Endothelial cell of umbilical vein (primary cell): ENCODE results near the gene RASAL1. TPM values are rescaled to one million over a fixed set of nuclear protein-coding genes. Genes with fewer than 3 reads are reported as not detected.

ENCODE experiments used
- BruUV-seq: library from RNA; stranded (reverse); fragments of 400-500 nt; replicated peaks from 2 replicates; lab custom pipeline; 2021; lab: Mats Ljungman, UMichigan
- CTCF ChIA-PET: fragments of 300-600, 350-600 bp; sonication (Branson Sonifier 250); formaldehyde crosslinking; loops from one replicate; lab custom pipeline; 2021; ENCODE audit warnings: antibody characterized with exemption, inconsistent platforms; lab: Charles Lee
- POLR2A ChIA-PET: fragments of 300-600, 350-600 bp; sonication (Branson Sonifier 250); formaldehyde crosslinking; loops from one replicate; lab custom pipeline; 2021; ENCODE audit warnings: antibody characterized with exemption, inconsistent platforms; lab: Charles Lee
- DNase-seq: peaks from one replicate; pipeline ENCODE4 v3.0.0-alpha.2; 2011; ENCODE audit warnings: low read depth, low spot score
- FAIRE-seq: peaks from 2 replicates; lab custom pipeline; 2011; peaks lifted over from hg19 to GRCh38; lab: Jason Lieb, UNC
- H2AFZ ChIP-seq: 2 replicates; pipeline ENCODE4 v1.6.0; 2012; ENCODE audit warnings: low read depth, low read length, control low read depth, inconsistent platforms
- H3K27ac ChIP-seq: 2 replicates; pipeline ENCODE4 v1.5.1; 2011; ENCODE audit warnings: low read depth, mild to moderate bottlenecking, control low read depth, low read length, moderate library complexity; ENCODE audit not compliant: insufficient read depth
- H3K27me3 ChIP-seq, 2 experiments: 2 replicates each; pipeline versions ENCODE4 v1.6.0 to v1.6.1; 2011; ENCODE audit warnings: low read length in 2 of 2, mixed read lengths in 1 of 2; ENCODE audit not compliant: control insufficient read depth in 2 of 2, insufficient read depth in 2 of 2
- H3K36me3 ChIP-seq, 2 experiments: 2 replicates in 1 of 2; 3 replicates in 1 of 2; pipeline ENCODE4 v1.5.1; 2011; ENCODE audit warnings: low read length in 2 of 2, mild to moderate bottlenecking in 1 of 2, moderate library complexity in 1 of 2; ENCODE audit not compliant: control insufficient read depth in 2 of 2, insufficient read depth in 2 of 2; ENCODE audit errors: extremely low read depth in 1 of 2
- H3K4me1 ChIP-seq: 3 replicates; pipeline ENCODE4 v1.5.1; 2011; ENCODE audit warnings: mild to moderate bottlenecking, low read length; ENCODE audit not compliant: control insufficient read depth, insufficient read depth; ENCODE audit errors: extremely low read depth
- H3K4me2 ChIP-seq: 2 replicates; pipeline ENCODE4 v1.6.1; 2011; ENCODE audit warnings: low read length, control low read depth, mixed read lengths; ENCODE audit not compliant: insufficient read depth
- H3K4me3 ChIP-seq, 3 experiments: fragments of 200-600 bp in 1 of 3; sonication (generic), shearing (Covaris generic) in 1 of 3; replicated peaks in 1 of 3; 2 replicates each; pipeline ENCODE4 v1.5.1; 2011 to 2016; ENCODE audit warnings: control low read depth in 3 of 3, low read length in 3 of 3, mild to moderate bottlenecking in 2 of 3, inconsistent platforms in 1 of 3, low read depth in 1 of 3, moderate library complexity in 1 of 3; ENCODE audit not compliant: insufficient read depth in 1 of 3
- H3K79me2 ChIP-seq: 2 replicates; pipeline ENCODE4 v1.6.0; 2012; ENCODE audit warnings: low read length, inconsistent platforms; ENCODE audit not compliant: control insufficient read depth, insufficient read depth
- H3K9ac ChIP-seq: replicated peaks from 2 replicates; pipeline ENCODE3; 2011; ENCODE audit warnings: low read length, control low read depth; ENCODE audit not compliant: insufficient read depth; ENCODE audit errors: extremely low read depth
- H3K9me1 ChIP-seq: replicated peaks from 3 replicates; pipeline ENCODE4 v1.6.0; 2011; ENCODE audit warnings: mild to moderate bottlenecking, low read length; ENCODE audit not compliant: control insufficient read depth, insufficient read depth; ENCODE audit errors: extremely low read depth
- H3K9me3 ChIP-seq: replicated peaks from 2 replicates; pipeline ENCODE4 v1.5.1; 2012; ENCODE audit warnings: low read length, inconsistent platforms; ENCODE audit not compliant: control insufficient read depth, insufficient read depth
- H4K20me1 ChIP-seq: replicated peaks from 2 replicates; pipeline ENCODE3; 2011; ENCODE audit warnings: mild to moderate bottlenecking, low read length; ENCODE audit not compliant: control insufficient read depth, insufficient read depth; ENCODE audit errors: extremely low read depth
- EZH2 ChIP-seq: IDR thresholded peaks from 2 replicates; pipeline ENCODE4 v1.6.1; 2012; ENCODE audit warnings: borderline replicate concordance, low read depth, mild to moderate bottlenecking, moderate library complexity, low read length, inconsistent platforms; ENCODE audit not compliant: severe bottlenecking
- FOS ChIP-seq: IDR thresholded peaks from 2 replicates; pipeline ENCODE4 v1.6.1; 2011; ENCODE audit warnings: mild to moderate bottlenecking, low read length, moderate library complexity, borderline replicate concordance; ENCODE audit not compliant: insufficient read depth
- GATA2 ChIP-seq: IDR thresholded peaks from 2 replicates; pipeline ENCODE4 v1.7.0; 2011; ENCODE audit warnings: low read depth, mild to moderate bottlenecking, moderate library complexity, mixed read lengths, low read length; ENCODE audit not compliant: insufficient read length, insufficient read depth
- JUN ChIP-seq: IDR thresholded peaks from 2 replicates; pipeline ENCODE4 v1.6.1; 2011; ENCODE audit warnings: borderline replicate concordance, low read depth; ENCODE audit not compliant: insufficient read length, insufficient read depth
- MYC ChIP-seq: IDR thresholded peaks from one replicate; pipeline ENCODE4 v1.6.1; 2011; ENCODE audit warnings: mild to moderate bottlenecking, low read depth, low read length
- POLR2A ChIP-seq: IDR thresholded peaks from 2 replicates; pipeline ENCODE4 v1.6.1; 2012; ENCODE audit warnings: low read depth, mild to moderate bottlenecking, control low read depth, low read length
- POLR2AphosphoS5 ChIP-seq: IDR thresholded peaks from 2 replicates; pipeline ENCODE4 v1.6.1; 2012; ENCODE audit warnings: low read depth, mild to moderate bottlenecking, control low read depth, low read length, moderate library complexity; ENCODE audit not compliant: insufficient read depth
- dilution Hi-C: fragments of 300-500 bp; cut with MboI; formaldehyde crosslinking; loops from one replicate; pipeline ENCODE4 v1.15.0; 2019; ENCODE audit warnings: low sequenced_read_pairs; ENCODE audit not compliant: extremely low pct_ligation_motif_present
- intact Hi-C: fragments of 100-400 bp; cut with micrococcal nuclease; formaldehyde crosslinking; loops from one replicate; pipeline ENCODE4 v1.10.0; 2022
- polyA plus RNA-seq, 4 experiments: library from polyadenylated mRNA; depleted of rRNA in 3 of 4; stranded (reverse) in 3 of 4; unstranded in 1 of 4; fragments of >200 nt; gene quantifications; 2 replicates each; pipeline versions ENCODE4 v1.2.1 to v1.2.3, GENCODE V29; 2011 to 2012; ENCODE audit warnings: missing spikeins in 1 of 4
- total RNA-seq: library from RNA; stranded (reverse); gene quantifications from 2 replicates; pipeline ENCODE4 v1.2.3, GENCODE V29; 2021
- TF ChIP-seq, protein P1 (sequence below): IDR thresholded peaks from 2 replicates; pipeline ENCODE4 v1.6.1; 2011; ENCODE audit not compliant: insufficient read depth, insufficient read length
- TF ChIP-seq, protein P2 (sequence below), 2 donors: IDR thresholded peaks; 1 replicate in 1 of 2; 2 replicates in 1 of 2; pipeline ENCODE4 v1.5.1; 2011; ENCODE audit warnings: low read length in 2 of 2, mild to moderate bottlenecking in 2 of 2, moderate library complexity in 2 of 2, control low read depth in 1 of 2, inconsistent platforms in 1 of 2, low read depth in 1 of 2; ENCODE audit not compliant: insufficient read depth in 1 of 2; ENCODE audit errors: extremely low read depth in 1 of 2

RASAL1 gene
- total and polyA plus RNA-seq, 2 donors (not counting 3 experiments of a cell fraction or from before 2014, with no cell fraction given) = not detected

DNA sequence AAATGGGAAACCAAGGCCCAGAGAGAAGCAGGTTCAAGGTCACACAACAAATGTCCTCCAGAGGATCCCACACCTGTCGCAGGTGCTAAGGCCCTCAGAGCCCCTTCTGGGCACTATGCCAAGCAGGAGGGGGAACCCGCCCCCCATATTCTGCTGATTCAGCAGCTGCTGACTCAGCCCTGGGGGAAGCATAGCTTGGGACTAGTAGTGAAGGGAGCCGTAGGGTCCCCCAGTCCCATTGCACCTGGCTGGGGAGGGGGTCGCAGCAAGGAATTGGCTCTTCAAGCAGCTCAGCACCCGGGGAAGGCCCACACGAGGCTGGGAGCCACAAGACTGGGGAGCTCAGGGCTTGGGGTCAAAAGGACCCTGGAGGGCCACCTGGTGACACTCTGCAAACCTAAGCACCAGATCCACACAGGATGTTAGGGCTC lies 1.0 kb downstream of the RASAL1 start:
- H3K9ac ChIP-seq = no peak overlapping the region
- no peaks in the 10 kb centered on the region for H3K79me2 ChIP-seq
- no peaks in the 10 kb centered on the region for H3K4me1 ChIP-seq
- BruUV-seq = no TSS peak
- no peak for FAIRE-seq
- H3K27me3 ChIP-seq = no peaks in the 10 kb centered on the region
- no peaks in the 10 kb centered on the region for H3K9me3 ChIP-seq
- ChIA-PET CTCF (interaction anchor here (3.3 kb wide), 1 partner anchor 142 kb away, joined by 10 read pairs; no protein-coding TSS in a partner anchor), POLR2A (interaction anchor here (0.7 kb wide), 1 partner anchor 279 kb away, joined by 6 read pairs; no protein-coding TSS in a partner anchor)
- dilution Hi-C loops = no loop called here
- no peak for DNase-seq
- no peaks in the 10 kb centered on the region for H4K20me1 ChIP-seq
- H2AFZ ChIP-seq = no peak overlapping the region
- H3K4me3 ChIP-seq = no peak overlapping the region
- H3K27ac ChIP-seq = no peak overlapping the region
- no peaks in the 10 kb centered on the region for H3K9me1 ChIP-seq
- no peak overlapping the region for H3K4me2 ChIP-seq
- no peaks in the 10 kb centered on the region for H3K36me3 ChIP-seq
- TF ChIP-seq POLR2A (no peak), MYC (no peak), FOS (no peak), POLR2AphosphoS5 (no peak), EZH2 (no peak), JUN (no peak), GATA2 (no peak)
- TF ChIP-seq, protein P1, sequence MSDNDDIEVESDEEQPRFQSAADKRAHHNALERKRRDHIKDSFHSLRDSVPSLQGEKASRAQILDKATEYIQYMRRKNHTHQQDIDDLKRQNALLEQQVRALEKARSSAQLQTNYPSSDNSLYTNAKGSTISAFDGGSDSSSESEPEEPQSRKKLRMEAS = no peak
- TF ChIP-seq, protein P2, sequence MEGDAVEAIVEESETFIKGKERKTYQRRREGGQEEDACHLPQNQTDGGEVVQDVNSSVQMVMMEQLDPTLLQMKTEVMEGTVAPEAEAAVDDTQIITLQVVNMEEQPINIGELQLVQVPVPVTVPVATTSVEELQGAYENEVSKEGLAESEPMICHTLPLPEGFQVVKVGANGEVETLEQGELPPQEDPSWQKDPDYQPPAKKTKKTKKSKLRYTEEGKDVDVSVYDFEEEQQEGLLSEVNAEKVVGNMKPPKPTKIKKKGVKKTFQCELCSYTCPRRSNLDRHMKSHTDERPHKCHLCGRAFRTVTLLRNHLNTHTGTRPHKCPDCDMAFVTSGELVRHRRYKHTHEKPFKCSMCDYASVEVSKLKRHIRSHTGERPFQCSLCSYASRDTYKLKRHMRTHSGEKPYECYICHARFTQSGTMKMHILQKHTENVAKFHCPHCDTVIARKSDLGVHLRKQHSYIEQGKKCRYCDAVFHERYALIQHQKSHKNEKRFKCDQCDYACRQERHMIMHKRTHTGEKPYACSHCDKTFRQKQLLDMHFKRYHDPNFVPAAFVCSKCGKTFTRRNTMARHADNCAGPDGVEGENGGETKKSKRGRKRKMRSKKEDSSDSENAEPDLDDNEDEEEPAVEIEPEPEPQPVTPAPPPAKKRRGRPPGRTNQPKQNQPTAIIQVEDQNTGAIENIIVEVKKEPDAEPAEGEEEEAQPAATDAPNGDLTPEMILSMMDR (IDR thresholded peaks at IDR 0.05; ENCODE audit: extremely low read depth in 1 of 2, insufficient read depth in 1 of 2, low read depth in 1 of 2, low read length in 2 of 2) = no peak
- intact Hi-C loops = no loop called here
